Loucy (cell line): ENCODE measurements around the gene NFS1.

Source experiments
- EZH2phosphoT487 ChIP-seq: fragments of 200-600 bp; IDR thresholded peaks from 2 replicates; pipeline ENCODE4 v1.6.1; 2018; ENCODE audit warnings: antibody characterized with exemption, mild to moderate bottlenecking, moderate library complexity, borderline replicate concordance
- TF ChIP-seq, protein P1 (sequence below): fragments of 200-600 bp; sonication (generic); conservative IDR thresholded peaks from 2 replicates; pipeline ENCODE4 v1.5.1; 2014; ENCODE audit warnings: mild to moderate bottlenecking, antibody characterized with exemption, low read length

DNA sequence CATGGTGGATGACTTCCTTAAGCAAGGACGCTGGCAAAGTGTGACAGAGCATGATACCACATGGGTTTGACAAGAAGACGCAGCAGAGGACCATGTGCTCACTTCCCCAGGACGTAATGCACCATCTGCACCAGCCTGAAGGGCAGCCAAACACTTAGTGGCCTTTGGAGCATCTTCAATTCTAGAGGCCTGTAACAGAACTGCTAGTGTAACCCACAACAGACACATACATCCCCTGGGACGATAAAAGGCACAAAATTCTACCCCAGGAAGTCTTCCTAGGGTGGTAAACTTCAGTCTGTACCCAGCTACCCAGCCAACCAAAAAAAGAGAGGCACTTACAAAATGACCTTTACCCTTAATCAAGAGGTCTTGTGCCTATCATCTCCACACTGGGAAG lies 25.3 kb downstream of the NFS1 start:
- TF ChIP-seq, protein P1, sequence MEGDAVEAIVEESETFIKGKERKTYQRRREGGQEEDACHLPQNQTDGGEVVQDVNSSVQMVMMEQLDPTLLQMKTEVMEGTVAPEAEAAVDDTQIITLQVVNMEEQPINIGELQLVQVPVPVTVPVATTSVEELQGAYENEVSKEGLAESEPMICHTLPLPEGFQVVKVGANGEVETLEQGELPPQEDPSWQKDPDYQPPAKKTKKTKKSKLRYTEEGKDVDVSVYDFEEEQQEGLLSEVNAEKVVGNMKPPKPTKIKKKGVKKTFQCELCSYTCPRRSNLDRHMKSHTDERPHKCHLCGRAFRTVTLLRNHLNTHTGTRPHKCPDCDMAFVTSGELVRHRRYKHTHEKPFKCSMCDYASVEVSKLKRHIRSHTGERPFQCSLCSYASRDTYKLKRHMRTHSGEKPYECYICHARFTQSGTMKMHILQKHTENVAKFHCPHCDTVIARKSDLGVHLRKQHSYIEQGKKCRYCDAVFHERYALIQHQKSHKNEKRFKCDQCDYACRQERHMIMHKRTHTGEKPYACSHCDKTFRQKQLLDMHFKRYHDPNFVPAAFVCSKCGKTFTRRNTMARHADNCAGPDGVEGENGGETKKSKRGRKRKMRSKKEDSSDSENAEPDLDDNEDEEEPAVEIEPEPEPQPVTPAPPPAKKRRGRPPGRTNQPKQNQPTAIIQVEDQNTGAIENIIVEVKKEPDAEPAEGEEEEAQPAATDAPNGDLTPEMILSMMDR: no peak
- no peak for TF ChIP-seq EZH2phosphoT487
